Activated B cell treated with CpG ODN at 0.5 μM for 24 hours (primary cell): ENCODE data around the gene PRKCE. TPM values are rescaled to one million over a fixed set of nuclear protein-coding genes. Genes with fewer than 3 reads are reported as not detected.
"Not testable (repeated sequence)": the region's sequence is repeated elsewhere in the genome, so short reads cannot be mapped to it uniquely, and the experiment has no call there.

Source experiments
- ATAC-seq: fragments of 200-7000 bp; cut with Tn5 transposase; one replicate; pipeline ENCODE4 v1.10.0; 2021; ENCODE audit warnings: low read depth, mild to moderate bottlenecking, moderate library complexity
- CTCF ChIA-PET: fragments of 350-600 bp; sonication (Branson Sonifier 250); formaldehyde crosslinking; loops from one replicate; lab custom pipeline; 2021; ENCODE audit warnings: antibody characterized with exemption; lab: Charles Lee
- POLR2A ChIA-PET: fragments of 350-600 bp; sonication (Branson Sonifier 250); formaldehyde crosslinking; loops from one replicate; lab custom pipeline; 2021; ENCODE audit warnings: antibody characterized with exemption; lab: Charles Lee
- DNase-seq: peaks from one replicate; pipeline ENCODE4 v3.0.0; 2022
- H3K27ac Mint-ChIP-seq: one replicate; pipeline ENCODE4 v1.8.0; 2020; ENCODE audit warnings: mixed read lengths
- H3K27me3 Mint-ChIP-seq: one replicate; pipeline ENCODE4 v1.8.0; 2021; ENCODE audit warnings: mixed read lengths
- H3K36me3 Mint-ChIP-seq: one replicate; pipeline ENCODE4 v1.8.0; 2021; ENCODE audit warnings: low read depth, mixed read lengths
- H3K4me1 Mint-ChIP-seq: one replicate; pipeline ENCODE4 v1.8.0; 2021; ENCODE audit warnings: mixed read lengths
- H3K4me3 Mint-ChIP-seq: one replicate; pipeline ENCODE4 v1.8.0; 2020; ENCODE audit warnings: mild to moderate bottlenecking, mixed read lengths
- H3K9me3 Mint-ChIP-seq: one replicate; pipeline ENCODE4 v1.8.0; 2020; ENCODE audit warnings: mixed read lengths
- CTCF ChIP-seq: fragments of 200-600 bp; IDR thresholded peaks from one replicate; pipeline ENCODE4 v1.8.0; 2022; ENCODE audit warnings: antibody characterized with exemption, mild to moderate bottlenecking
- intact Hi-C: fragments of 100-400 bp; cut with micrococcal nuclease; formaldehyde crosslinking; loops from one replicate; pipeline ENCODE4 v1.15.1; 2024
- total RNA-seq: library from RNA; stranded (reverse); gene quantifications from 2 replicates; pipeline ENCODE4 v1.2.3, GENCODE V29; 2022

The PRKCE gene
- total RNA-seq, 1 donor from 2014 or later, result 53.8 TPM

- intact Hi-C loops, result loop anchor here (1.0 to 2.0 kb wide), 5 partner anchors 20 to 240 kb away; no protein-coding TSS in a partner anchor
- ATAC-seq (peak; percentile 60), DNase-seq (no peak)
- no peak for TF ChIP-seq CTCF
- ChIA-PET CTCF (interaction anchor here (1.0 to 1.7 kb wide), 7 partner anchors 25 to 161 kb away, joined by 3 to 6 read pairs (median 4); no protein-coding TSS in a partner anchor), POLR2A (interaction anchor here (1.0 to 2.4 kb wide), 11 partner anchors 16 to 240 kb away, joined by 3 to 20 read pairs (median 5); partner anchors contain the start of gene PRKCE)
- Mint-ChIP-seq H3K27me3 (no peaks in the 10 kb centered on the region), H3K36me3 (peaks cover 1% of the 10 kb centered on the region), H3K9me3 (no peaks in the 10 kb centered on the region), H3K4me1 (peaks cover 90% of the 10 kb centered on the region), H3K4me3 (peak overlapping the region; percentile 56), H3K27ac (peak overlapping the region; percentile 84)
Observed at GRCh38 chr2:45889620-45890370, 238.3 kb downstream of the PRKCE start.

DNA sequence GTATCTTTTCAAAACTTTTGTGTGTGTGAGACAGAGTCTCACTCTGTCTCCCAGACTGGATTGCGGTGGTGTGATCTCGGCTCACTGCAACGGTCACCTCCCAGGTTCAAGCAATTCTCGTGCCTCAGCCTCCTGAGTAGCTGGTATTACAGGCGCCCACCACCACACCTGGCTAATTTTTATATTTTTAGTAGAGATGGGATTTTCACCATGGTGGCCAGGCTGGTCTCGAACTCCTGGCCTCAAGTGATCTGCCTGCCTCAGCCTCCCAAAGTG, 238.8 kb downstream of the PRKCE start:
- H3K27ac Mint-ChIP-seq, result peak overlapping the region; percentile 84
- not testable (repeated sequence) for H3K27me3 Mint-ChIP-seq
- POLR2A ChIA-PET, result interaction anchor here (1.0 to 2.4 kb wide), 7 partner anchors 15 to 240 kb away, joined by 4 to 20 read pairs (median 6); partner anchors contain the start of gene PRKCE

GRCh38 chr2:45890819-45891218, 239.3 kb downstream of the PRKCE start:
- Mint-ChIP-seq H3K36me3 (peaks cover 1% of the 10 kb centered on the region), H3K4me1 (peaks cover 93% of the 10 kb centered on the region), H3K9me3 (no peaks in the 10 kb centered on the region), H3K4me3 (peak overlapping the region; percentile 53), H3K27me3 (no peaks in the 10 kb centered on the region), H3K27ac (peak overlapping the region; percentile 84)
- DNase-seq (no peak), ATAC-seq (peak; percentile 37)
- no peak for TF ChIP-seq CTCF
- CTCF ChIA-PET, result interaction anchor here (1.2 kb wide), 1 partner anchor 44 kb away, joined by 3 read pairs; no protein-coding TSS in a partner anchor
- POLR2A ChIA-PET, result interaction anchor here (1.1 to 2.4 kb wide), 3 partner anchors 15 to 241 kb away, joined by 4 to 20 read pairs (median 8); no protein-coding TSS in a partner anchor
- intact Hi-C loops, result no loop called here

More for the DNA sequence above, 238.8 kb downstream of the PRKCE start:
- H3K4me1 Mint-ChIP-seq, result peaks cover 90% of the 10 kb centered on the region
- H3K9me3 Mint-ChIP-seq, DNase-seq, intact Hi-C loops, ATAC-seq, H3K36me3 Mint-ChIP-seq: not testable (repeated sequence)
- H3K4me3 Mint-ChIP-seq, result peak overlapping the region; percentile 56
- CTCF ChIA-PET, result interaction anchor here (1.0 to 1.6 kb wide), 5 partner anchors 24 to 111 kb away, joined by 3 to 6 read pairs (median 4); no protein-coding TSS in a partner anchor

DNA sequence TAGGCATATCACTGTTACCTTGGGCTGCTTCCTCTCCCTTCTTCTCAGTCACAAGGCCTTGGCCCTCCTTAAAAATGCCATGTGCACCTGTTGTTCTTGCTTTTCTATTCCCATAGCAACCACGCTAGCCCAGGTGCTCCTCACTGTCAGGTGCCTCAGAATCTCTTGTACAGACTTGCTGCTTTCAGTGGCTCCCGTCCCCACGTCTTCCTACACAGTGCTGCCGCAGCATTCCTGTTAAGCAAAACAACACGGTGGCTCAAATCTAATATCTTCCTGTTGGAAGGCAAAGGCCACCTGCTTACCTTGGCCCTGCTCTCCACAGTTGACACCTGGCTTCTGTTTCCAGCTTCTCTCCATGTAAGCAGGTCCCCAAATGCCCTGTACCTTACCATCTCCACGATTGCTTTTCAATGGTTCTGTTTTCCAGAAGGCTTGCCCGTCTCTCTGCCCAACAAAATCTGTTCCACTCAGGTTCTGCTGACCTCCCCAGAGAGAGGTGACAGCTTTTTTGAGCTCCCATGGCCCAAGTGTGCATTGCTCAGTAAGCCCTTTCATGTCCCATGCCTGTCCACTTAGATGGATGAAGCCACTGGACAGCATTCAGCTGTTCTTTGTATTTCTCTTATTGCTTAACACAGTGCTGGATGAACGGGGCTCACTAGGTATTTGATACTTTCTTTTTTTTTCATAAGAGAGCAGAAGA, 240.4 kb downstream of the PRKCE start:
- POLR2A ChIA-PET, result interaction anchor here (1.1 kb wide), 1 partner anchor 56 kb away, joined by 4 read pairs; no protein-coding TSS in a partner anchor

GRCh38 chr2:45892425-45892745, 240.9 kb downstream of the PRKCE start:
- H3K4me3 Mint-ChIP-seq, result peak overlapping the region; percentile 36
- no peak for ATAC-seq
- peaks cover 85% of the 10 kb centered on the region for H3K4me1 Mint-ChIP-seq
- peak overlapping the region; percentile 84 for H3K27ac Mint-ChIP-seq
- no peaks in the 10 kb centered on the region for H3K9me3 Mint-ChIP-seq
- no peak for DNase-seq
- POLR2A ChIA-PET, result interaction anchor here (1.1 kb wide), 1 partner anchor 56 kb away, joined by 4 read pairs; no protein-coding TSS in a partner anchor
- CTCF ChIA-PET, result no interaction called here
- no peak for TF ChIP-seq CTCF
- intact Hi-C loops, result no loop called here
- H3K27me3 Mint-ChIP-seq, result no peaks in the 10 kb centered on the region
- H3K36me3 Mint-ChIP-seq, result peaks cover 1% of the 10 kb centered on the region

More for the DNA sequence above, 240.4 kb downstream of the PRKCE start:
- TF ChIP-seq CTCF, result no peak
- Mint-ChIP-seq H3K27ac (peak overlapping the region; percentile 84), H3K4me1 (peaks cover 89% of the 10 kb centered on the region), H3K4me3 (peak overlapping the region; percentile 36), H3K9me3 (no peaks in the 10 kb centered on the region), H3K27me3 (no peaks in the 10 kb centered on the region), H3K36me3 (peaks cover 1% of the 10 kb centered on the region)
- DNase-seq, result no peak
- CTCF ChIA-PET, result no interaction called here
- intact Hi-C loops, result no loop called here
- ATAC-seq, result no peak
